SK-N-SH treated with all-trans-retinoic acid at 6 μM for 48 hours (cell line): Measurements from ENCODE around the gene INPP4B.

Source experiments
- ATAC-seq: fragments of 200-7000 bp; cut with Tn5 transposase; 3 replicates; pipeline ENCODE4 v1.9.1; 2020; ENCODE audit warnings: mild to moderate bottlenecking, moderate library complexity
- BACH2 ChIP-seq: fragments of 250-450 bp; sonication (Bioruptor Pico); IDR thresholded peaks from 2 replicates; pipeline ENCODE4 v1.9.0; 2021; ENCODE audit warnings: mild to moderate bottlenecking, borderline replicate concordance
- CREB5 ChIP-seq: fragments of 250-450 bp; sonication (Bioruptor Pico); IDR thresholded peaks from 2 replicates; pipeline ENCODE4 v1.5.1; 2020; ENCODE audit warnings: low read depth, mild to moderate bottlenecking, moderate library complexity
- CSDC2 ChIP-seq: fragments of 250-450 bp; sonication (Bioruptor Pico); IDR thresholded peaks from 2 replicates; pipeline ENCODE4 v1.5.0; 2020; ENCODE audit warnings: mild to moderate bottlenecking, moderate library complexity
- CSRNP3 ChIP-seq: fragments of 250-450 bp; sonication (Bioruptor Pico); IDR thresholded peaks from 2 replicates; pipeline ENCODE4 v1.5.1; 2021; ENCODE audit warnings: mild to moderate bottlenecking, moderate library complexity
- ESRRG ChIP-seq: fragments of 250-450 bp; sonication (Bioruptor Pico); IDR thresholded peaks from 2 replicates; pipeline ENCODE4 v1.6.1; 2021; ENCODE audit warnings: mild to moderate bottlenecking
- GLIS3 ChIP-seq: fragments of 250-450 bp; sonication (Bioruptor Pico); IDR thresholded peaks from 2 replicates; pipeline ENCODE4 v1.5.0; 2020; ENCODE audit warnings: mild to moderate bottlenecking, moderate library complexity
- ISL1 ChIP-seq: fragments of 250-450 bp; sonication (Bioruptor Pico); IDR thresholded peaks from 2 replicates; pipeline ENCODE4 v2.1.2; 2022; ENCODE audit warnings: mild to moderate bottlenecking, moderate library complexity
- OSR1 ChIP-seq: fragments of 250-450 bp; sonication (Bioruptor Pico); IDR thresholded peaks from 2 replicates; pipeline ENCODE4 v1.8.0; 2022; ENCODE audit warnings: moderate library complexity, mild to moderate bottlenecking, inconsistent platforms
- RARB ChIP-seq: fragments of 250-450 bp; sonication (Bioruptor Pico); IDR thresholded peaks from 2 replicates; pipeline ENCODE4 v1.8.0; 2021; ENCODE audit warnings: mild to moderate bottlenecking, moderate library complexity
- SNAI2 ChIP-seq: fragments of 250-450 bp; sonication (Bioruptor Pico); IDR thresholded peaks from 2 replicates; pipeline ENCODE4 v1.5.0; 2020; ENCODE audit warnings: mild to moderate bottlenecking, moderate library complexity
- TCF4 ChIP-seq: fragments of 250-450 bp; sonication (Bioruptor Pico); IDR thresholded peaks from 2 replicates; pipeline ENCODE4 v1.8.0; 2021; ENCODE audit warnings: mild to moderate bottlenecking, moderate library complexity, borderline replicate concordance
- TOX ChIP-seq: fragments of 250-450 bp; sonication (Bioruptor Pico); IDR thresholded peaks from 2 replicates; pipeline ENCODE4 v1.8.0; 2021; ENCODE audit warnings: mild to moderate bottlenecking, moderate library complexity, borderline replicate concordance
- ZC3H10 ChIP-seq: fragments of 250-450 bp; sonication (Bioruptor Pico); IDR thresholded peaks from 2 replicates; pipeline ENCODE4 v1.5.1; 2021; ENCODE audit warnings: mild to moderate bottlenecking, moderate library complexity
- ZFP30 ChIP-seq: fragments of 450-650 bp; formaldehyde crosslinking; IDR thresholded peaks from 2 replicates; pipeline ENCODE4 v1.5.0; 2022; ENCODE audit warnings: mild to moderate bottlenecking, moderate library complexity
- ZNF565 ChIP-seq: fragments of 450-650 bp; formaldehyde crosslinking; conservative IDR thresholded peaks from 2 replicates; pipeline ENCODE4 v1.5.0; 2020; ENCODE audit warnings: low read depth, mild to moderate bottlenecking, moderate library complexity
- ZNF8 ChIP-seq: fragments of 450-650 bp; formaldehyde crosslinking; IDR thresholded peaks from 2 replicates; pipeline ENCODE4 v1.5.0; 2020; ENCODE audit warnings: mild to moderate bottlenecking, moderate library complexity
- TF ChIP-seq, protein P1 (sequence below): fragments of 250-450 bp; sonication (Bioruptor Pico); IDR thresholded peaks from 2 replicates; pipeline ENCODE4 v1.5.0; 2020; ENCODE audit warnings: mild to moderate bottlenecking, moderate library complexity
- TF ChIP-seq, protein P2 (sequence below): fragments of 250-450 bp; sonication (Bioruptor Pico); IDR thresholded peaks from 2 replicates; pipeline ENCODE4 v1.8.0; 2020; ENCODE audit warnings: mild to moderate bottlenecking, moderate library complexity, borderline replicate concordance
- TF ChIP-seq, protein P3 (sequence below): fragments of 250-450 bp; sonication (Bioruptor Pico); IDR thresholded peaks from 2 replicates; pipeline ENCODE4 v1.8.0; 2021; ENCODE audit warnings: low read depth, mild to moderate bottlenecking, moderate library complexity, borderline replicate concordance

INPP4B gene

GRCh38 chr4:142098380-142098779 lies 747.7 kb downstream of the INPP4B start:
- no peak for ATAC-seq
- TF ChIP-seq ZNF565 (CRISPR knock-in tag) = no peak
- no peak for TF ChIP-seq SNAI2
- no peak for TF ChIP-seq TCF4 (CRISPR knock-in tag)
- no peak for TF ChIP-seq BACH2 (CRISPR knock-in tag)
- no peak for TF ChIP-seq ZC3H10 (CRISPR knock-in tag)
- no peak for TF ChIP-seq ZNF8 (CRISPR knock-in tag)
- TF ChIP-seq, protein P1, sequence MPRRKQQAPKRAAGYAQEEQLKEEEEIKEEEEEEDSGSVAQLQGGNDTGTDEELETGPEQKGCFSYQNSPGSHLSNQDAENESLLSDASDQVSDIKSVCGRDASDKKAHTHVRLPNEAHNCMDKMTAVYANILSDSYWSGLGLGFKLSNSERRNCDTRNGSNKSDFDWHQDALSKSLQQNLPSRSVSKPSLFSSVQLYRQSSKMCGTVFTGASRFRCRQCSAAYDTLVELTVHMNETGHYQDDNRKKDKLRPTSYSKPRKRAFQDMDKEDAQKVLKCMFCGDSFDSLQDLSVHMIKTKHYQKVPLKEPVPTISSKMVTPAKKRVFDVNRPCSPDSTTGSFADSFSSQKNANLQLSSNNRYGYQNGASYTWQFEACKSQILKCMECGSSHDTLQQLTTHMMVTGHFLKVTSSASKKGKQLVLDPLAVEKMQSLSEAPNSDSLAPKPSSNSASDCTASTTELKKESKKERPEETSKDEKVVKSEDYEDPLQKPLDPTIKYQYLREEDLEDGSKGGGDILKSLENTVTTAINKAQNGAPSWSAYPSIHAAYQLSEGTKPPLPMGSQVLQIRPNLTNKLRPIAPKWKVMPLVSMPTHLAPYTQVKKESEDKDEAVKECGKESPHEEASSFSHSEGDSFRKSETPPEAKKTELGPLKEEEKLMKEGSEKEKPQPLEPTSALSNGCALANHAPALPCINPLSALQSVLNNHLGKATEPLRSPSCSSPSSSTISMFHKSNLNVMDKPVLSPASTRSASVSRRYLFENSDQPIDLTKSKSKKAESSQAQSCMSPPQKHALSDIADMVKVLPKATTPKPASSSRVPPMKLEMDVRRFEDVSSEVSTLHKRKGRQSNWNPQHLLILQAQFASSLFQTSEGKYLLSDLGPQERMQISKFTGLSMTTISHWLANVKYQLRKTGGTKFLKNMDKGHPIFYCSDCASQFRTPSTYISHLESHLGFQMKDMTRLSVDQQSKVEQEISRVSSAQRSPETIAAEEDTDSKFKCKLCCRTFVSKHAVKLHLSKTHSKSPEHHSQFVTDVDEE (CRISPR knock-in tag) = no peak

- ATAC-seq = no peak
- TF ChIP-seq TCF4 (CRISPR knock-in tag) (no peak), GLIS3 (CRISPR knock-in tag) (no peak), CREB5 (no peak), ISL1 (CRISPR knock-in tag) (no peak), CSRNP3 (CRISPR knock-in tag) (no peak), CSDC2 (no peak), ZC3H10 (CRISPR knock-in tag) (no peak), RARB (no peak), ESRRG (CRISPR knock-in tag) (no peak)
- TF ChIP-seq, protein P2, sequence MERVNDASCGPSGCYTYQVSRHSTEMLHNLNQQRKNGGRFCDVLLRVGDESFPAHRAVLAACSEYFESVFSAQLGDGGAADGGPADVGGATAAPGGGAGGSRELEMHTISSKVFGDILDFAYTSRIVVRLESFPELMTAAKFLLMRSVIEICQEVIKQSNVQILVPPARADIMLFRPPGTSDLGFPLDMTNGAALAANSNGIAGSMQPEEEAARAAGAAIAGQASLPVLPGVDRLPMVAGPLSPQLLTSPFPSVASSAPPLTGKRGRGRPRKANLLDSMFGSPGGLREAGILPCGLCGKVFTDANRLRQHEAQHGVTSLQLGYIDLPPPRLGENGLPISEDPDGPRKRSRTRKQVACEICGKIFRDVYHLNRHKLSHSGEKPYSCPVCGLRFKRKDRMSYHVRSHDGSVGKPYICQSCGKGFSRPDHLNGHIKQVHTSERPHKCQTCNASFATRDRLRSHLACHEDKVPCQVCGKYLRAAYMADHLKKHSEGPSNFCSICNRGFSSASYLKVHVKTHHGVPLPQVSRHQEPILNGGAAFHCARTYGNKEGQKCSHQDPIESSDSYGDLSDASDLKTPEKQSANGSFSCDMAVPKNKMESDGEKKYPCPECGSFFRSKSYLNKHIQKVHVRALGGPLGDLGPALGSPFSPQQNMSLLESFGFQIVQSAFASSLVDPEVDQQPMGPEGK (CRISPR knock-in tag) = no peak
- TF ChIP-seq, protein P3, sequence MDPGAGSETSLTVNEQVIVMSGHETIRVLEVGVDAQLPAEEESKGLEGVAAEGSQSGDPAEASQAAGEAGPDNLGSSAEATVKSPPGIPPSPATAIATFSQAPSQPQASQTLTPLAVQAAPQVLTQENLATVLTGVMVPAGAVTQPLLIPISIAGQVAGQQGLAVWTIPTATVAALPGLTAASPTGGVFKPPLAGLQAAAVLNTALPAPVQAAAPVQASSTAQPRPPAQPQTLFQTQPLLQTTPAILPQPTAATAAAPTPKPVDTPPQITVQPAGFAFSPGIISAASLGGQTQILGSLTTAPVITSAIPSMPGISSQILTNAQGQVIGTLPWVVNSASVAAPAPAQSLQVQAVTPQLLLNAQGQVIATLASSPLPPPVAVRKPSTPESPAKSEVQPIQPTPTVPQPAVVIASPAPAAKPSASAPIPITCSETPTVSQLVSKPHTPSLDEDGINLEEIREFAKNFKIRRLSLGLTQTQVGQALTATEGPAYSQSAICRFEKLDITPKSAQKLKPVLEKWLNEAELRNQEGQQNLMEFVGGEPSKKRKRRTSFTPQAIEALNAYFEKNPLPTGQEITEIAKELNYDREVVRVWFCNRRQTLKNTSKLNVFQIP (CRISPR knock-in tag) = no peak
- TF ChIP-seq, all 23 proteins: peak for 0
These were observed 749.1 kb downstream of the INPP4B start for GRCh38 chr4:142097015-142097414.

DNA sequence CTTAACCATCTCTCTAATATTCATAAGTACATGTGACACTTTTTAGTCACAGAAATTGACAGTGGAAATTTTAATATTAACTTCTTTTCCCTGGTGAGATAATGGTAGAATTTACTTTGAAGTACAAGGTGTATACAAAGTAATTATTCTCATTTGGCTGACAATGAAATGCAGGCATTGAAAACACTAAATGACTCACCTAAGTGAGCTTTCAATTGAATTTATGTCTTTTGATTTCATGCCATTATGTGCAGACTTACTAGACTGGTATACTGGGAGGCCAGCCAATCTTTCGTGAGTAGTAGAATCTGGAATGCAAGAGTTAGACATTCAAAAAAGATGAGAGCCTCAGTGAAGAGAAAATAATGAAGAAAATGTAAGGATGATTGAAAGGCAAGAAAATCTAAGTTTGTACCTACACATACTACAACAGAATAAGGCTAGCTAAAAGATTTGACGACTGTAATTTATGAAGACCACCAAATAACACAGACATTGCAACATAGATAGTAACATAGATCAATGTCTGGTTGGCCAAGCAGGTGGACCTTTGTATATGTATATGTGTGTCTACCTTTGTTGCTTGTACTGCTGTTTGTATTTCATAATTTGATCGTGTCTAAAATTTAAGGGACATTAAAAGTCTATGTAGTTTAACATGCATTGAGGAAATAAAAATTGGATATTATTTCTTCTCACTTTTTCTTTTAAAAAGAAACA lies 750.1 kb downstream of the INPP4B start:
- peak; percentile 80 for ATAC-seq
- TF ChIP-seq ZFP30 (no peak), RARB (0 out of 2 replicates have a peak, but pooled peaks have one; percentile 58), ZC3H10 (CRISPR knock-in tag) (peak; percentile 97), ISL1 (CRISPR knock-in tag) (peak; percentile 99), OSR1 (CRISPR knock-in tag) (no peak), CREB5 (peak; percentile 81), TOX (peak; percentile 93)
- TF ChIP-seq, protein P2 (CRISPR knock-in tag) = peak; percentile 88
- TF ChIP-seq, protein P1 (CRISPR knock-in tag) = no peak
